Activated naive CD8-positive, alpha-beta T cell treated with anti-CD3 and anti-CD28 coated beads, Interleukin-2, amount 10 ng/mL, durations not matched to agents 7 days and 5 days (primary cell): ENCODE data around the gene MLIP. TPM values are rescaled to one million over a fixed set of nuclear protein-coding genes. Genes with fewer than 3 reads are reported as not detected.
"Not testable (repeated sequence)": the region's sequence is repeated elsewhere in the genome, so short reads cannot be mapped to it uniquely, and the experiment has no call there.

ENCODE experiments used
- ATAC-seq: fragments of 150-1000 bp; cut with Tn5 transposase; one replicate; pipeline ENCODE4 v1.10.0; 2021; ENCODE audit warnings: low read depth, moderate library complexity
- POLR2A ChIA-PET: fragments of 350-600 bp; sonication (Branson Sonifier 250); formaldehyde crosslinking; loops from one replicate; lab custom pipeline; 2021; ENCODE audit warnings: antibody characterized with exemption; lab: Charles Lee
- DNase-seq: peaks from one replicate; pipeline ENCODE4 v3.0.0; 2021
- H3K27ac Mint-ChIP-seq: one replicate; pipeline ENCODE4 v1.8.0; 2022; ENCODE audit warnings: mild to moderate bottlenecking, mixed read lengths
- H3K27me3 Mint-ChIP-seq: one replicate; pipeline ENCODE4 v1.8.0; 2022; ENCODE audit warnings: mild to moderate bottlenecking, moderate library complexity, mixed read lengths
- H3K36me3 Mint-ChIP-seq: one replicate; pipeline ENCODE4 v1.8.0; 2021; ENCODE audit warnings: mild to moderate bottlenecking, mixed read lengths
- H3K4me1 Mint-ChIP-seq: one replicate; pipeline ENCODE4 v1.8.0; 2021; ENCODE audit warnings: mixed read lengths
- H3K4me3 Mint-ChIP-seq: one replicate; pipeline ENCODE4 v1.8.0; 2022; ENCODE audit warnings: mild to moderate bottlenecking, moderate library complexity, mixed read lengths
- H3K9me3 Mint-ChIP-seq: one replicate; pipeline ENCODE4 v1.8.0; 2021; ENCODE audit warnings: mixed read lengths
- total RNA-seq, 2 experiments: library from RNA; stranded (reverse); gene quantifications; one replicate each; pipeline ENCODE4 v1.2.3, GENCODE V29; 2021

The MLIP gene
- total RNA-seq, result not detected

GRCh38 chr6:54111341-54112045 is at the start of gene MLIP:
Gene MLIP (plus strand): TSS chr6:54111443. CDS start chr6:54111480, 37 bp downstream.
- no peaks in the 10 kb centered on the region for H3K4me1 Mint-ChIP-seq
- ATAC-seq, result no peak
- H3K4me3 Mint-ChIP-seq, result no peak within 1 kb of the TSS
- no peaks in the 10 kb centered on the region for H3K27me3 Mint-ChIP-seq
- no peak within 1 kb of the TSS for H3K27ac Mint-ChIP-seq
- DNase-seq, result no peak
- H3K36me3 Mint-ChIP-seq, result no peaks in the 10 kb centered on the region
- H3K9me3 Mint-ChIP-seq, result no peaks in the 10 kb centered on the region
- POLR2A ChIA-PET, result no interaction called here

GRCh38 chr6:54063228-54063539 is 48.1 kb upstream of the MLIP start:
- no peak for ATAC-seq
- POLR2A ChIA-PET, result no interaction called here
- Mint-ChIP-seq H3K27ac (no peak overlapping the region), H3K4me3 (no peak overlapping the region), H3K36me3 (no peaks in the 10 kb centered on the region), H3K4me1 (no peaks in the 10 kb centered on the region), H3K27me3 (no peaks in the 10 kb centered on the region), H3K9me3 (no peaks in the 10 kb centered on the region)
- no peak for DNase-seq

DNA sequence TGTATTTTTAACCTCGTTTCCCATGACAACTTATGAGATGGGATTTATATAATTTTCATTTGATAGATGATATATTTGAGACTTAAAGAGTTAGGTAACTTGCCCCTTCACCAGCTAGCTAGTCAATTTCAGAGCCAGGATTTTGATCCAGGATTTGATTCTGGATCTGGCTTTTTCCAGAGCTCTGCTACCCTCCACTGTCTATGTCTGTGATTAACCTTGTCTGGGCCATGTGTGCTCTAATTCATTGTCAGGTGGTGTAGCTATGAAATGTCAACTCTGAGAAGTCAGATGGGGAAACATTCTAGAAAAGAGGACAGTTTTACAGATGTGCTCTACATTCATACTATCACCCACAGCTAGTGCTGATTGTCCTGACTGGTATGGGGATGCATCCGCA is 42.5 kb upstream of the MLIP start:
- H3K27me3 Mint-ChIP-seq, result peaks cover 2% of the 10 kb centered on the region
- DNase-seq (no peak), ATAC-seq (no peak)

DNA sequence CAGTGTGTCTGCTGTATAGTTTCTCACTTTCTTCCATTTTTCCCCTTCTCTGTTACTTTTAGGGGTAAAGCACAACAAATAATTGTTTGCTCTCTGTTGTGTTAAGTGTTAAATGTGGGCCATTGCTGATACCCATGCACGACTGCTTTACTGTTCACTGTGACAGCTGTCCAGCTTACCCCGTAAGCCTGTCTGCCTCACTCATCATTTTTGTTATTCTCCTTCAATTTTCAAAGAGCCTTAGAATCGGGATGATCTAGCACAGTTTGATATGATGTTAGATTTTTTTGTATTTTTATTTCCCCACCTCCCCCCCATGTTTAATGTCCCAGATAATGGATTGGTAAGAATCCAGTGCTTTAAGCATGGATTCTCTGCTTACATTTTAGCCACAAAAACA is 41.2 kb upstream of the MLIP start:
- ATAC-seq, result no peak

More for the DNA sequence above, 42.5 kb upstream of the MLIP start:
- H3K4me1 Mint-ChIP-seq, result no peaks in the 10 kb centered on the region
- no peak overlapping the region for H3K27ac Mint-ChIP-seq
- H3K36me3 Mint-ChIP-seq, result no peaks in the 10 kb centered on the region
- H3K9me3 Mint-ChIP-seq, result no peaks in the 10 kb centered on the region
- POLR2A ChIA-PET, result no interaction called here
- H3K4me3 Mint-ChIP-seq, result no peak overlapping the region

DNA sequence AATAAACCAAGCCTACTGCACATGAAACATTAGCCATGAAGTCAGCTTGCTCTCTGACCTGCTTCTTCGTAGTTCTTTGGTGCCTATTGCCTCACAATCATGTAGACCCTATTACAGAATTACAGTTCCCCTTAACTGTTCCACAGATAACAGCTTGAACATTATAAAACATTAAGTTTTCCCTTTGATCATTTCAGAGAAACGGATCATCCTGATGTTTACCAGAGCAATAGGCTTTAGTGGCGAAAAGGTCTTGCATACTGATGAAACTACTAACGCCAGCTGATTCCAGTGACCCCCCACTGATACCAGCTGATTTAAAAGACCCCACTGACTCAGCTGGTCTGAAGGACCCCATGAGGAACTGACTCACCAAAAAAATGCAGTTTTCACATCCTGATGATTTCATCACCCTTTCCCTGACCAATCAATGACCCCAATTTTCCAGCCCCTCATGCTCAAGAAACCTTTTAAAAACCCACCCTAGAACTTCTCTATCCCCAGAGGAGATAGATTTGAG is 39.4 kb upstream of the MLIP start:
- H3K27ac Mint-ChIP-seq, result no peak overlapping the region
- H3K4me3 Mint-ChIP-seq, result no peak overlapping the region
- no peaks in the 10 kb centered on the region for H3K4me1 Mint-ChIP-seq
- no peak for ATAC-seq
- H3K27me3 Mint-ChIP-seq, result peaks cover 2% of the 10 kb centered on the region
- no peaks in the 10 kb centered on the region for H3K36me3 Mint-ChIP-seq
- no peaks in the 10 kb centered on the region for H3K9me3 Mint-ChIP-seq
- POLR2A ChIA-PET, result no interaction called here
- no peak for DNase-seq

More for the DNA sequence above, 41.2 kb upstream of the MLIP start:
- H3K4me3 Mint-ChIP-seq, result no peak overlapping the region
- POLR2A ChIA-PET, result no interaction called here
- no peaks in the 10 kb centered on the region for H3K4me1 Mint-ChIP-seq
- no peak overlapping the region for H3K27ac Mint-ChIP-seq
- no peaks in the 10 kb centered on the region for H3K36me3 Mint-ChIP-seq
- H3K9me3 Mint-ChIP-seq, result no peaks in the 10 kb centered on the region
- peaks cover 2% of the 10 kb centered on the region for H3K27me3 Mint-ChIP-seq
- no peak for DNase-seq

DNA sequence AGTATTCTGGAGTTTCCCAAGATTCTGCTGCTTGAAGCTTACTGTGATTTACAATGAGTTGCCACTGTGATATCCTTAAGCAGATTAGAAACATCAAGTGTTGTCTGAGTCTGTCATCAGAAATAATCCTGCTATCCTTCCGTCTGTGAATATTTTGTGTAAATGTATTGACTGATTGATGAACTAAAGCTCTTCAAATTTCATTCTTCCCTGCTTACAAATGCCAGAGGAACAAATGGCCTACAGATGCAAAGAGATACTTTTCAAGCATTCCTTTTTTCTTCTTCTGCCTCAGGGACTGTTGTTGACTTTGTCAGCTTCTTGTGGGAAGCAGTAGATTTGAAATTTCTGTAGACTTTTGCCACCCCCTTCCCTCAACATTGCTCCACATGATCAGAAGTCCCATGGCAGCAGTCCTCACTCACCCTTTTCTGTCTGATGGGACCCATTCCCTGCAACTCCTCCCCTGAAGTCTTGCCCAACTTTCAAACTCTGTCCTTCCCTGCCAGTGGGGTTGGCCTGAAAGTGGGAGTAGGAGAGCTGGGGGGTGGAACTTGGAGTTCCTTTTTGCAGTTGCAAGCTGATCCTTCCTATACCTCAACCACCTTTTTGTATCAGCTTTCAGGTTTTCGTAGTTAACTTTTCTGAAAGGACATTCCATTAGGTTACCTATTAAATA is 38.5 kb upstream of the MLIP start:
- Mint-ChIP-seq H3K4me1 (no peaks in the 10 kb centered on the region), H3K27ac (no peak overlapping the region), H3K36me3 (no peaks in the 10 kb centered on the region), H3K27me3 (peaks cover 2% of the 10 kb centered on the region), H3K4me3 (no peak overlapping the region), H3K9me3 (no peaks in the 10 kb centered on the region)
- POLR2A ChIA-PET, result no interaction called here
- no peak for ATAC-seq
- DNase-seq, result no peak

GRCh38 chr6:54073487-54073886 is 37.8 kb upstream of the MLIP start:
- Mint-ChIP-seq H3K4me1 (no peaks in the 10 kb centered on the region), H3K4me3 (no peak overlapping the region), H3K27me3 (peaks cover 2% of the 10 kb centered on the region), H3K36me3 (no peaks in the 10 kb centered on the region), H3K27ac (no peak overlapping the region), H3K9me3 (no peaks in the 10 kb centered on the region)
- DNase-seq (no peak), ATAC-seq (no peak)
- POLR2A ChIA-PET, result no interaction called here

GRCh38 chr6:54074109-54074508 is 37.1 kb upstream of the MLIP start:
- no peak for DNase-seq
- H3K27ac Mint-ChIP-seq, result no peak overlapping the region
- H3K4me1 Mint-ChIP-seq, result no peaks in the 10 kb centered on the region
- no peaks in the 10 kb centered on the region for H3K36me3 Mint-ChIP-seq
- H3K4me3 Mint-ChIP-seq, result no peak overlapping the region
- no peaks in the 10 kb centered on the region for H3K9me3 Mint-ChIP-seq
- peaks cover 2% of the 10 kb centered on the region for H3K27me3 Mint-ChIP-seq
- no peak for ATAC-seq
- POLR2A ChIA-PET, result no interaction called here

DNA sequence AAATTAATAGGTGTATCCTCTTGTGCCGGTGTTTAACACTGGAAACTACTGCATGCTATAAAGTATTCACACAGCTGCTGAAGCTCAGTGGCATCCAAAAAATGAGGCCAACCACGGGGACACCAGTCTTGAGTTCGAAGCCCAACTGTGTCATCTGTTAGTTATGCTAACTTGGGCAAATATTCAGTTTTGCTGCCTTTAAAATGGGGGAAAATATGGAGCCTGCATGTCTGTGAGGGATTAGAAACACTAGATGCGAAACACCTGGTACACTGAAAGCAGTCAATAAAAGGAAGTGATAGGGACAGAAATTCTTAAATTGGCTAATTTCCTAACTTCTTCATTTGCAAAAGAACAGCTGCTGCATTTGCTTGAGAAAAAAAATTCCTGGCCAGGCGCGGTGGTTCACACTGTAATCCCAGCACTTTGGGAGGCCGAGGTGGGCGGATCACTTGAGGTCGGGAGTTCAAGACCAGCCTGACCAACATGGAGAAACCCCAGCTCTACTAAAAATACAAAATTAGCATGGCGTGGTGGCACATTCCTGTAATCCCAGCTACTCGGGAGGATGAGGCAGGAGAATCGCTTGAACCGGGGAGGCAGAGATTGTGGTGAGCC is 36.6 kb upstream of the MLIP start:
- ATAC-seq (no peak), DNase-seq (no peak)
- H3K9me3 Mint-ChIP-seq, result no peaks in the 10 kb centered on the region
- H3K36me3 Mint-ChIP-seq, result no peaks in the 10 kb centered on the region
- H3K4me1 Mint-ChIP-seq, result no peaks in the 10 kb centered on the region
- POLR2A ChIA-PET, result no interaction called here
- no peak overlapping the region for H3K27ac Mint-ChIP-seq
- peaks cover 2% of the 10 kb centered on the region for H3K27me3 Mint-ChIP-seq
- H3K4me3 Mint-ChIP-seq, result no peak overlapping the region

DNA sequence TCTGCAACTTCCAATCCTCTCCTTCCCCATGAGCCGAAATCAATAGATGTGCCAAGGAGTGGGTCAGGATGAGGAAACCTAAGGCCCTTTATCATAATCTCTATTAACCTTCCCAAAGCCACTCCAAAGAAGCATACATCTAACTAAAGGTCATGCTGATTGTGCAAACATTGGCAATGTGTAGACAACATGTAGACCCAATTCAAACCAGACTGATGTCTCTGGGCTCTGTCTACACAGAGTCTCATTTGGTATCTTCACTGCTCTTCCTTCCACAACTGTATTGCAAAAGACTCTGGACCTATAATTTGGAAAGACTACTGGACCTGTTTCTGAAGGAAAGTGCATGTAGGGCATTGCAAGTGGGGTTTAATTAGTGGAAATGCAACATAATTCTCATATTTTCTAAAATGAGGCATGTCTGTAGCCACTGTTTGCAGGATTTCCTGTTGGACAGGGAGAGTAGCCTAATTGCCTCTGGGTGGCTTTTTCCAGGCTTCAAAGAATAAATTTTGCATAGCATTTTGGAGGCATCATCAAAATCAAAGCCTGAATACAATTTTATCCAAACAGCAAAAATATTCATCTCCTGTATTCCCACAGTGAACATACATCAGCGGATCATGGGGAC is 35.0 kb upstream of the MLIP start:
- POLR2A ChIA-PET, result no interaction called here
- no peaks in the 10 kb centered on the region for H3K36me3 Mint-ChIP-seq
- no peaks in the 10 kb centered on the region for H3K4me1 Mint-ChIP-seq
- ATAC-seq (no peak), DNase-seq (no peak)
- H3K27ac Mint-ChIP-seq, result no peak overlapping the region
- no peaks in the 10 kb centered on the region for H3K9me3 Mint-ChIP-seq
- no peak overlapping the region for H3K4me3 Mint-ChIP-seq
- H3K27me3 Mint-ChIP-seq, result no peaks in the 10 kb centered on the region

- H3K9me3 Mint-ChIP-seq, H3K36me3 Mint-ChIP-seq, POLR2A ChIA-PET, H3K4me3 Mint-ChIP-seq, H3K27ac Mint-ChIP-seq, H3K4me1 Mint-ChIP-seq, ATAC-seq, H3K27me3 Mint-ChIP-seq, DNase-seq: not testable (repeated sequence)
Measured at GRCh38 chr6:54081499-54081898, 29.7 kb upstream of the MLIP start.

GRCh38 chr6:54083287-54083686 is 28.0 kb upstream of the MLIP start:
- POLR2A ChIA-PET, result no interaction called here
- H3K27me3 Mint-ChIP-seq, result no peaks in the 10 kb centered on the region
- no peaks in the 10 kb centered on the region for H3K4me1 Mint-ChIP-seq
- no peak for DNase-seq
- no peaks in the 10 kb centered on the region for H3K36me3 Mint-ChIP-seq
- no peaks in the 10 kb centered on the region for H3K9me3 Mint-ChIP-seq
- no peak overlapping the region for H3K27ac Mint-ChIP-seq
- no peak overlapping the region for H3K4me3 Mint-ChIP-seq
- no peak for ATAC-seq

DNA sequence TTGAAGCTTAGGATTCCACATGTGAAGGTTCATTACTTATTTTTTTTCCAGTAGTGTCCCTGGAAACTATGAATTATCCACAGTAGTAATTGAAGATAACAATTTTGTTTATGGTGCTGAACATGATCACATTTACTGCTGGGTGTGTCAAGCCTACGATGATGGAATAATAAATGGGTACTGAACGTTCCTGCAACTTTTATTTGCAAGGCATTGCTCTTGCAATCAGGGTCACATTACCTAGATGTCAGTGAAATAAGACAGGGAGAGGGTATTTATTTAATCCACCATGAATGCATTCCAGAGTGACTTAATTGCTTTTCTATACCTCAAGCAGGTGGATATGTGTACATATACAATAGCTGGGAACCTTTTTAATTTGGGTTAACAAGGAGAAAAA is 27.0 kb upstream of the MLIP start:
- Mint-ChIP-seq H3K4me1 (no peaks in the 10 kb centered on the region), H3K4me3 (no peak overlapping the region), H3K9me3 (no peaks in the 10 kb centered on the region), H3K27me3 (no peaks in the 10 kb centered on the region), H3K27ac (no peak overlapping the region), H3K36me3 (no peaks in the 10 kb centered on the region)
- ATAC-seq, result no peak
- POLR2A ChIA-PET, result no interaction called here
- no peak for DNase-seq
